ENCODE data around the gene PRSS22.

GRCh38 chr16:2822496-2822895 is 35.5 kb downstream of the PRSS22 start:
- no peak for TF ChIP-seq SUZ12 (IDR thresholded peaks at IDR 0.05; ENCODE audit: extremely low read depth, insufficient read depth, insufficient read length)
- no peak for TF ChIP-seq YY1 (IDR thresholded peaks at IDR 0.05; ENCODE audit: insufficient read depth, insufficient read length)
